ENCODE measurements around the gene TKTL1.
"Not testable (repeated sequence)": the region's sequence is repeated elsewhere in the genome, so short reads cannot be mapped to it uniquely, and the experiment has no call there.

The TKTL1 gene

DNA sequence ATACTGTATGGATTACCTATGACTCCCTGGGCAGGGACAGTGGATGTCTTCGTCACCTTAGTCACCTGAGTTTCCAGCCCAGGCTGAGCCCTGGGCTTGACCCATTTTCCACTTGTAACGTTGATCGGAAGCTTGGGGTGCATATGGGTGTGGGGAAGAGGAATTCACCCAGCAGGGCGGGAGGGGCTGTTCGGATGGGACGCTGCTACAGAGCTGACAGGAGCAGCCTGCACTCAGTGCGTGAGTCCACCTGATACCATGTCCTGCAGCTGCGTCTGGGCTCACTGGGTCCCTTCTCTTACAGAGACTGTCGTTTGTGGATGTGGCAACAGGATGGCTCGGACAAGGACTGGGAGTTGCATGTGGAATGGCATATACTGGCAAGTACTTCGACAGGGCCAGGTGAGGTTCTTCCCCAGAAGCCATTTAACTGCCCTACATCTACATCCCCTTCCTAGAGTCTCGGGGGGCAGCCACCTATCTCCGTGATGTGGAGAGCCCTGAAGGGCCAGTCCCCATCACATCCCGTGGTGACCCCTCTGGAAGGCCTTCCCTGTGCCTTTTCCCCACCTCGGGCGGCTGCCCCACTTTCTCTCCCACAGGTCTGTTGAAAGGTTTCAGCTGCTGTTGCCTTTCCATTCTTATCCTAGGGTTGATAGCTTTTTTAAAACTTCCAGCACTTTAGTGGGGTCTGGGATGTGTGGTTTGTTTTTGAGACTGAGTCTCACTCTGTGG is 13.6 kb downstream of the TKTL1 start:
- no peak for DNase-seq (ENCODE audit: low spot score)

GRCh38 chrX:154310616-154311536 is 15.3 kb downstream of the TKTL1 start:
- no peak for DNase-seq (ENCODE audit: low spot score)

GRCh38 chrX:154312116-154312515 is 16.5 kb downstream of the TKTL1 start:
- DNase-seq (ENCODE audit: low spot score) = no peak

GRCh38 chrX:154313147-154313546 is 17.6 kb downstream of the TKTL1 start:
- no peak for DNase-seq (ENCODE audit: low spot score)

DNA sequence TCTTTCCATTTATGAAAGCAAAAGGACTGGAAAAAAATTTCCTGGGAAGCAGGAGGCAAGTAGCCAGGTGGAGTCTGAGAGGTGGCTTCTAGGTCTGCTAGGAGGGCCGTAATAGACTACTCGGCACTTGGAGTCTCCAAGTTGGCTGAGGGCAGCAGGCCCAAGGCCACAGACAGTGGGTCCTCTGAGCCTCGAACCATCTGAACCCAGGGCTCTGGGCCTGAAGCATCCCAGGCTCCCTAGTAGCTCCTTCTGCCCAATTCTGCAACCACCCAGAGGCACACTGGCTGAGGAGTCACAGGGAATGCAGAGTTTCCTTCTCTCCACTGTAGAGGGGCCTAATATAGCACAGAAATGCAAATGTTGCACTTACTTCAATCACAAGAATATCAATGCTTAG is 19.8 kb downstream of the TKTL1 start:
- no peak for DNase-seq (ENCODE audit: low spot score)

GRCh38 chrX:154317391-154317995 is 21.9 kb downstream of the TKTL1 start:
- peak; percentile 46 for DNase-seq (ENCODE audit: low spot score)

DNA sequence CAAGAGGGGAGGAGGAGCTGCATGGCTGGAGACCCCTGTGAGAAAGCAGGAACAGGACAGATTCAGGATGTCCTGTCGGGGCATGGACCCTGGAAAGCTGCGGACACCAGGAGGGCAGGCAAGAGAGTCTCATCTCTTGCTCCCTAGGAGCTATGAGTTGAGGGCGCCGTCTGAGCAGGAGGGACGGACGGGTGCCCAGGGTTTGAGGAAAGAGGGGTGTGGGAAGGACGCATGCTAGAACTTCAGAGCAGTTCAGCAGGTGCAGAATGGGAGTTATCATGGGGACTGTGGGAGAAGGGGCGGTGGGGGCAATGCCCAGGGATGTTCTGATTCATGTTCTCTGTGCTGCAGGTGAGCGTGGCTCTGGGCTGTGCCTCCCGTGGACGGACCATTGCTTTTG is 24.8 kb downstream of the TKTL1 start:
- no peak for DNase-seq (ENCODE audit: low spot score)

DNA sequence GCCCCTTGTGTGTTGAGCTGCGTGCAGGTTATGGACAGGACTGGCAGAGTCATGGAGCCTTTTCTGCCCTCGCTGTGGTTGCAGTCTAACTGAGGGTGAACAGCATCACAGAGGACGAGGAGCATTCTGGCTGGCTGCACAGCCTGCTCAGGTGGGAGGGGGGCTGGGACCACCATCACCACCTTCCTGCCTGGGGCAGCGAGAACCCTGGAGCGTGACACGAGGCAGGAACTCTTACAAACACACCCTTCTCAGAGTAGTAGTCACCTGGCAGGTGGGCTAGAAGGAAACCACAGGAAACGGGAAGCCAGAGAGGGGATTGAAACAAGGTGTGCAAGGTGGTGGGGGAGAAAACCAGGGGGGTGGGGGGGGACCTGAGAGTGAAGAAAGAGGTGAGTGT is 25.6 kb downstream of the TKTL1 start:
- DNase-seq (ENCODE audit: low spot score) = no peak

DNA sequence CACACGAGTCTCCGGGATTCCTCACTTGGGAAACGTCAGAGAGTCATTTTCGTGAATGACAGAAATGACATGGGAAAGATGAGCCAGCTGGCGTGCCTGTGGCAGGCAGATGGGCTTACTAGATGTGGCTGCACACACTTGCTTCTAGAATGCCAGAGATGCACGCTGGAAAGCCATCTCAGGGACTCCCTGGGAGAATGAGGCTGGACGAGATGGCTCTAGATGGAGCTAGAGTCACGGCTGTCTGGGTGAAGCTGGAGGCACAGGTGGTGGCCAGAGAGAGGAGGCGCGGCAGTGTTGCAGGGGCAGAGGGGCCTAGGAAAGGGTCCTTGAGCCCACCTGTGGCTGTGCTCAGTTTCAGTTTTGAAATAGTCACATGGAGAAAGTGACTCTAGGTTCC is 26.0 kb downstream of the TKTL1 start:
- DNase-seq (ENCODE audit: low spot score) = peak; percentile 19

DNA sequence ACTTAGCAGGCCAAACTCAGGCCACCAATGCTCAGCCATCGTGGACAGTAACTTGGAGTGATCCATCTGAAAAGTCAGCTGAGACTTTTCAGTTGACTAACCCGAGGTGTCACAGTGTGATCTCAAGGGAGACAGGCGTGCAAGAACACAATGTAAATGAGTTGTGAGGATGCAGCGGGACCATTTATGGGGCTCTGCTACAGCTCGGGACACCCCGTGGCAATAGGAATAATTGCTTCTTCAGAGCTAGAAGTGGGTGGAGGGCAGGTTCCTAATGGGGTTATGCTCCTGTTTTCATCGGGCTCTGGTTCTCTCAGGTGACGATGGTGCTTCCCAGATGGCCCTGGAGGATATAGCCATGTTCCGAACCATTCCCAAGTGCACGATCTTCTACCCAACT is 27.3 kb downstream of the TKTL1 start:
- DNase-seq (ENCODE audit: low spot score) = no peak

- DNase-seq (ENCODE audit: low spot score) = no peak
These were observed 27.9 kb downstream of the TKTL1 start for GRCh38 chrX:154323537-154323936.

GRCh38 chrX:154325541-154325940 is 29.9 kb downstream of the TKTL1 start:
- DNase-seq (ENCODE audit: low spot score) = no peak

- DNase-seq (ENCODE audit: low spot score) = peak; percentile 22
These were observed 31.6 kb downstream of the TKTL1 start for GRCh38 chrX:154327038-154327820.

DNA sequence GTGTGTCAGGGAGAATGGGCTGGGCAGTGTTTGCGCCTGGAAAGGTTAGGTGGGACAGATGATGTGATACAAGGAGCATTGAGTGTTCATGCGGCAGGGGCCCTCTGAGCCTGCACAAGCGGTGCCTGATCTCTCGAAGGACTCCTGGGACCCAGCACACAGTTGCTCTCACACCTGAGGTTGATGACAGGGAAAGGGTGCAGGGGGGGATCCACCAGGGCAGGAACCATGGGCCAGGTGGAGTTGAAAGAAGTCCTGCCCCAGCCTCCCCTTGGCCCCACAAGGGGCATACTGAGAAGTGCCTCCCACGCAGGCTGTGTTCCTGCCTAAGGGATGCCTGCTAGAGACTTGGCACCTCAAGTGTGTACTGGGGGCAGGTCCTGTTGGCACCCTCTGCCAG is 33.1 kb downstream of the TKTL1 start:
- no peak for DNase-seq (ENCODE audit: low spot score)

GRCh38 chrX:154329294-154329693 is 33.7 kb downstream of the TKTL1 start:
- no peak for DNase-seq (ENCODE audit: low spot score)

DNA sequence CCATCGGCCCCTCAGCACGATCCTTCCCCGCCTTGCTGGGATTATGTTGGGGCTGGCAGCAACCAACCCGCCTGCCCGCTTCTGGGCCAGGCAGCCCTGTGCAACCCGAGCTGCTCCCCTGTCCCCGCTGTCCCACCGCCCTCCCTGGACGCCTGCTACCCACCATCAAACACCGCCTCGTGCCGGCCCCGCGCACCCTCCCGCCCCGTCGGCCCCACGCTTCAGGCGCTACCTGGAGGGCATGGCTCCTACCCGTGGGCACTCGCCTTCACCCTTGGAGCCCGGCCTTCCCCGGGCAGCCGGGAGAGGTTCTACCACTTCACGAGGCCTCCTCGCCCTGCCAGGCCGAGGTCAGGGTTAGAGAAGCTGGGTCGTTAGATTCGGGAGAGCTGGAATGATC is 37.0 kb downstream of the TKTL1 start:
- no peak for DNase-seq (ENCODE audit: low spot score)

DNA sequence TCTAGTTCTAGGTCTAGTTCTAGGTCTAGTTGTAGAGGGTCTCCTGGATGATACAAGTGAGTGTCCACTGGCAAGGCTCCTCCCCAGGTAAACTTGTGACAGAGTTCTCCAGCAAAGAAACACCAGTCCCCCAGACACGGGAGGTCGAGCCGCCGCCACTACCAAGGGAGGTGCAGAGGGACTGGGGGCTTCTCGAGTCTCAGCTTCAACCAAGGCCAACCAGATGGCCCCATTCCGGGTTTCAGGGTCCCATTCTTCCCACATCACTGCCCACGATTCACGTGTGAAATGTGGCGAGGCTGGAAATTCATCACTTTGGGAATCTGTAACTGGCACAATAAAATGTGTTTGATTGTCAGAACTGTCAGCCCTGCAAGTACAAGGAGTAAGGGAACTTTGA is 37.5 kb downstream of the TKTL1 start:
- no peak for DNase-seq (ENCODE audit: low spot score)

DNA sequence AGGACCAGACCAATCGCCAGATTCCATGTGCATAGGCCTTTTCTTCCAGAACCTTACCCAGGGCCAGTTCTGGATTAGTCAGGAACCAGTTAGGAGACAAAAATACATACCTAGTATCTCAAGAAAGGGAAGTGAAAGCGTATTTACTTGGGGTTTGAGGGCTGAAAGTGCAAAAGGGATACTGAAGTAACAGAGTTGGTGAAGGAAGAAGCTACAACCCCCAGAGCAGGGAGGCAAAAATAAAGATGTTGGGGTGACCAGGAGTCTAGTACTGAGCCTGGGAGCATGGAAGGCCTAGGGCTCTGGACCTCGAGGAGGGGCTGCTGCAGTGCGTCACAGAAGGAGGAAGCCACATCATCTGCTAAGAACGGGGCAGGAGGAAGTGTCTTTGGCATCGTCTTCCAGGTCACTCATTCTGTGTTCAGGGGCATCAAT is 38.3 kb downstream of the TKTL1 start:
- no peak for DNase-seq (ENCODE audit: low spot score)

- no peak for DNase-seq (ENCODE audit: low spot score)
These were observed 38.9 kb downstream of the TKTL1 start for GRCh38 chrX:154334496-154334895.

DNA sequence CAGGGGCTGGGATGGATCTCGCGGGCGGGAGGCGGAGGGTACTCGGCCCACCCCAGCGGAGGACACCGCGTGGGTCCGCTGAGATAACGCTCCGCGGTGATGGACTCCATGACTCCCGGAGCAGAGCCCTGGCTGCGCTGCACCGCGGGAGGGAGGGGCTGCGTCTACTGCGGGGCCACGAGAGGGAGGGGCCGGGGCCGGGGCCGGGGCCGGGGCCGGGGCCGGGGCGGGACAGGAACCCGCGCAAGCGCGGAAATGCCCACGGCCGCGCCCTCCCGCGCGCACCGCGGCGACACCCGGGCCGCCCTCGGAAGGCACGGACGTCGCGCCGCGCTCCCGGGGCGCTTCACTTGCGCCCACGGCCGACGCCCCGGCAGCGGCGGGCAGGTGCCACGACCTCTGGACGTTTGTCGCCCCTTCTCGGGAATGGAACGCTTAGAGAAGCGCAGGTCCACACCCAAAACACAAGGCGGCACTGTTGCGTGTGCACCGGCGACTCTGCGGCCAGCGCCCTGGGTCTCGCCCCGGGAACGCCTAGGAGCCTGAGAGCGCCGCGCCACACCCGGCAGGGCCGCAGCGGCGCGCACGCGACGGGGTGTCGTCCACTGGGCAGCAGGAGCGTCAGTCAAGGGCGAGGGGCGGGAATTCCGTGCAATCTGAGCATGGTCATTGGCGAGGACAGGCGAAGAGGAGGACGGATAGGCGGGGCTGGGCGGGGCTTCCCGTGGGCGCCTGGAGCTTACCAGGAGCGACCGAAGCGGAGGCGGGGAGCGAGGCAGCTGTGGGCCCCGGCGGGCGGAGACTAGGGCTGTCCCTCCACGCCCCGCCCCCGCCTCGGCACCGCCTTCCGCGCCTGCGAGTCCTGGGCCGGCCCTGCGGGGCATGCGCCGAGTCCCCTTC is 46.1 kb downstream of the TKTL1 start:
- DNase-seq (ENCODE audit: low spot score) = not testable (repeated sequence)

DNA sequence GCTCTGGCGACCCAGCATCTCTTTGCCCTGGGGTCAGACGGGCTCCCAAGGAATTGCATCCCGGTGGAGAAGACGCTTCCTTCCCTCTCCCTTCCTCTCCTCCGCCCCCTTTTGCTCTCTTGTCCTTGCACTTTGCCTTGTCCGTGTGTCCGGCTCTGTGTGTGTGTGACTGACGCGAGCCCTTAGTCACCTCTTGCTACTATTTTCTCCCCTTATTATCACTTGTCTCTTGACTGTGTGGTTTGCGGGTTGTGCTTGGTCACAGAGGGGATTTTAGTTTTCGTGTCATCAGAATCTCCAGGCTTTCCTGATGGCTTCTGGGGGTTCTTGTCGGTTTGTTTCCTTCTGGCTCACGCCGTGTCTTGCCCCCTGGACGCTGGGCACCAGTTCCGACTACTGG is 47.5 kb downstream of the TKTL1 start:
- DNase-seq (ENCODE audit: low spot score) = not testable (repeated sequence)
